Uterus (tissue), 2 donors: ENCODE results near the gene ELAC2.

ENCODE experiments used
- CTCF ChIP-seq, 4 experiments: fragments of 200-600 bp in 2 of 4; fragments of 450-650 bp in 2 of 4; sonication (generic) in 2 of 4; IDR thresholded peaks; one replicate each; pipeline ENCODE4 v1.5.1; 2016 to 2019; ENCODE audit warnings: antibody characterized with exemption in 4 of 4, mild to moderate bottlenecking in 2 of 4, moderate library complexity in 1 of 4
- POLR2A ChIP-seq, 2 donors: fragments of 450-650 bp; IDR thresholded peaks; one replicate each; pipeline ENCODE4 v1.6.1; 2016; ENCODE audit warnings: antibody characterized with exemption in 2 of 2, mild to moderate bottlenecking in 1 of 2, moderate library complexity in 1 of 2

DNA sequence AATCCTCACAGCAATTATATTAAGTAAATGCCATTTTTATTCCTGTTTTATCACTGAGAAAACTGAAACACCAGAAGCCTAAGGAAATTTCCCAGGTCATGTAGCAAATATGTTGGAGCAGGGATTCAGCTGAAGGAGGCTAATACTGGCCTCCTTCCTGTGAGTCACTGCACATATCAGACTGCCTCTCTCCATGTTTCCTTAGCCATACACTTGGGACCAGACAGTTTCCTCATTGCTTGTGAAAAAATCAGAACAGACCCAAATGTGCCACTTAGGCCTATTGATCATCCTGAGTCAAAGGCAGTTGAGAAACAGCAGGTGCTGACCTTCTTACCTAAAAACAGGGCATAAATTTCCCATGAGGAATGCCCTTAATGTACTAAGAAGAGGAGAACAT, 18.9 kb upstream of the ELAC2 start:
- no peak for TF ChIP-seq POLR2A (IDR thresholded peaks at IDR 0.05)
- no peak for TF ChIP-seq CTCF (IDR thresholded peaks at IDR 0.05)
